Vagina (tissue), 2 donors: ENCODE measurements around the gene SNRPA1.

Experiments used
- CTCF ChIP-seq, 3 experiments: fragments of 450-650 bp in 2 of 3; fragments of 200-600 bp in 1 of 3; sonication (generic) in 1 of 3; IDR thresholded peaks; one replicate each; pipeline ENCODE4 v1.5.1; 2017 to 2019; ENCODE audit warnings: antibody characterized with exemption in 3 of 3, mild to moderate bottlenecking in 2 of 3, moderate library complexity in 2 of 3
- POLR2A ChIP-seq, 2 donors: fragments of 450-650 bp; IDR thresholded peaks; one replicate each; pipeline ENCODE4 v1.6.1; 2017; ENCODE audit warnings: antibody characterized with exemption in 2 of 2, mild to moderate bottlenecking in 2 of 2, moderate library complexity in 2 of 2
- POLR2AphosphoS5 ChIP-seq, 2 donors: sonication (generic); formaldehyde crosslinking; IDR thresholded peaks; one replicate each; pipeline ENCODE4 v1.9.0; 2017; ENCODE audit warnings: antibody characterized with exemption in 2 of 2, mild to moderate bottlenecking in 2 of 2, low read depth in 1 of 2; ENCODE audit not compliant: insufficient read depth in 1 of 2

DNA sequence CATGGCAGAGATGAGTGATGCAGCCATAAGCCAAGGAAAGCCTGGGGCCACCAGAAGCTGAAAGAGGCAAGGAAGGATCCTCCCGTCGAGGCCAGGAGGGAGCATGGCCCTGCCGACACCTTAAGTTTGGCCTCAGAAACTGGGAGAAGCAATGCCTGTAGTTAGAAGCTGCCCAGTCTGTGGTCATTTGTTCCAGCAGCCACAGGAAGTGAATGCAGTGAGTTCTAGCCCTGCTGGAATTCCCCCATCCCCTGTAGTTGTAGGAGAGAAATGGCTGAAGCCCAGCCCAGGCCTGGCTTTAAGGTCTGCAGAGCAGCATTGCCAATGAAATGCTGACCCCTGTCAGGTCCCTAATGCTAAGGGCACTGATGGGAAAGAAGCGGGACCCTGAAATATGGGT lies 31.0 kb downstream of the SNRPA1 start:
- TF ChIP-seq POLR2A (IDR thresholded peaks at IDR 0.05) (no peak), CTCF (IDR thresholded peaks at IDR 0.05) (no peak), POLR2AphosphoS5 (IDR thresholded peaks at IDR 0.05; ENCODE audit: insufficient read depth in 1 of 2, low read depth in 1 of 2) (no peak)
